K562 (cell line): ENCODE data around the gene TMEM179. TPM values are rescaled to one million over a fixed set of nuclear protein-coding genes. Genes with fewer than 3 reads are reported as not detected.

Experiments used
- ATAC-seq: fragments of 200-7000 bp; cut with Tn5 transposase; 3 replicates; pipeline ENCODE4 v1.9.1; 2020; ENCODE audit warnings: moderate library complexity
- BruUV-seq: library from RNA; stranded (reverse); fragments of 400-500 nt; replicated peaks from 2 replicates; lab custom pipeline; 2021; lab: Mats Ljungman, UMichigan
- CTCF ChIA-PET: fragments of 300-600 bp; formaldehyde crosslinking; extraction: SDS; loops from one replicate; lab custom pipeline; 2021; ENCODE audit warnings: low intra/inter-chr PET ratio; lab: Yijun Ruan, JAX
- POLR2A ChIA-PET: fragments of 300-600, 350-650 bp; sonication (Branson Sonifier 250); formaldehyde crosslinking; extraction: SDS; loops from one replicate; lab custom pipeline; 2021; ENCODE audit warnings: antibody characterized with exemption, inconsistent platforms; lab: Yijun Ruan, JAX
- DNase-seq, 4 experiments: peaks; one replicate each; pipeline versions ENCODE4 v3.0.0 to v3.0.0-alpha.2; 2011 to 2018; ENCODE audit warnings: low spot score in 3 of 4, mixed read lengths in 3 of 4; ENCODE audit errors: extremely low read depth in 1 of 4
- FAIRE-seq: peaks from 2 replicates; lab custom pipeline; 2011; peaks lifted over from hg19 to GRCh38; lab: Jason Lieb, UNC
- H2AFZ ChIP-seq: 2 replicates; pipeline ENCODE4 v1.6.0; 2011; ENCODE audit warnings: low read depth, low read length, control low read depth, inconsistent platforms
- H3K27ac ChIP-seq: fragments of 200-600 bp; 3 replicates; pipeline ENCODE4 v1.8.0; 2011; ENCODE audit warnings: low read depth, mild to moderate bottlenecking, control low read depth, inconsistent platforms, low read length, moderate library complexity, mixed read lengths; ENCODE audit errors: extremely low read depth
- H3K27me3 ChIP-seq, 2 experiments: fragments of 300-600 bp in 1 of 2; 2 replicates in 1 of 2; 3 replicates in 1 of 2; pipeline versions ENCODE4 v1.6.0 to v1.8.0; 2011; ENCODE audit warnings: inconsistent platforms in 2 of 2, low read length in 2 of 2, mild to moderate bottlenecking in 1 of 2, mixed read lengths in 1 of 2, moderate library complexity in 1 of 2; ENCODE audit not compliant: control insufficient read depth in 2 of 2, insufficient read depth in 2 of 2
- H3K36me3 ChIP-seq: fragments of 300-600 bp; 3 replicates; pipeline ENCODE4 v1.8.0; 2011; ENCODE audit warnings: mild to moderate bottlenecking, low read length, inconsistent platforms; ENCODE audit not compliant: control insufficient read depth, insufficient read depth
- H3K4me1 ChIP-seq, 2 experiments: fragments of 200-600 bp in 1 of 2; replicated peaks in 1 of 2; 2 replicates in 1 of 2; 3 replicates in 1 of 2; pipeline versions ENCODE4 v1.5.1 to v1.8.0; 2011; ENCODE audit warnings: inconsistent platforms in 2 of 2, low read length in 2 of 2, mild to moderate bottlenecking in 1 of 2, mixed read lengths in 1 of 2, moderate library complexity in 1 of 2; ENCODE audit not compliant: control insufficient read depth in 2 of 2, insufficient read depth in 2 of 2
- H3K4me2 ChIP-seq: 2 replicates; pipeline ENCODE4 v1.6.1; 2011; ENCODE audit warnings: low read length, control low read depth, inconsistent platforms, mixed read lengths; ENCODE audit not compliant: insufficient read depth
- H3K4me3 ChIP-seq: fragments of 200-600 bp; sonication (generic), shearing (Covaris generic); 2 replicates; pipeline ENCODE4 v1.5.1; 2016; ENCODE audit warnings: control low read depth, inconsistent platforms
- H3K79me2 ChIP-seq: fragments of 200-600 bp; 3 replicates; pipeline ENCODE4 v1.8.0; 2011; ENCODE audit warnings: low read length, inconsistent platforms; ENCODE audit not compliant: control insufficient read depth, insufficient read depth
- H3K9ac ChIP-seq, 2 experiments: 2 replicates each; pipeline versions ENCODE4 v1.6.0 to v1.6.1; 2011; ENCODE audit warnings: low read depth in 2 of 2, low read length in 2 of 2, control low read depth in 1 of 2, inconsistent platforms in 1 of 2, mild to moderate bottlenecking in 1 of 2, mixed read lengths in 1 of 2; ENCODE audit not compliant: insufficient read depth in 1 of 2
- H3K9me1 ChIP-seq: one replicate; pipeline ENCODE4 v1.6.0; 2011; ENCODE audit warnings: inconsistent platforms, mild to moderate bottlenecking, low read length, moderate library complexity; ENCODE audit not compliant: control insufficient read depth, insufficient read depth
- H3K9me3 ChIP-seq: replicated peaks from 2 replicates; pipeline ENCODE4 v1.5.1; 2011; ENCODE audit warnings: low read depth, low read length, inconsistent platforms; ENCODE audit not compliant: control insufficient read depth, insufficient read depth
- H4K20me1 ChIP-seq: replicated peaks from 2 replicates; pipeline ENCODE4 v1.6.1; 2011; ENCODE audit warnings: low read length, inconsistent platforms, mixed read lengths; ENCODE audit not compliant: control insufficient read depth, insufficient read depth
- CC2D1A ChIP-seq: fragments of 450-650 bp; IDR thresholded peaks from 2 replicates; pipeline ENCODE4 v1.6.1; 2017; ENCODE audit warnings: mild to moderate bottlenecking
- GABPB2 ChIP-seq: fragments of 250-450 bp; sonication (Bioruptor Pico); conservative IDR thresholded peaks from 2 replicates; pipeline ENCODE4 v1.5.1; 2021; ENCODE audit warnings: mild to moderate bottlenecking
- MAFF ChIP-seq: IDR thresholded peaks from 2 replicates; pipeline ENCODE4 v1.6.1; 2012; ENCODE audit warnings: low read length, improper control_type of control experiment
- PHTF2 ChIP-seq: fragments of 250-450 bp; sonication (Bioruptor Pico); IDR thresholded peaks from 2 replicates; pipeline ENCODE4 v1.5.0; 2021; ENCODE audit warnings: mild to moderate bottlenecking
- POU5F1 ChIP-seq: fragments of 150-350 bp; IDR thresholded peaks from 2 replicates; pipeline ENCODE4 v1.6.1; 2014; ENCODE audit warnings: borderline replicate concordance, low read length, low read depth, mild to moderate bottlenecking; ENCODE audit not compliant: partially characterized antibody
- PRMT5 ChIP-seq: sonication (generic); formaldehyde crosslinking; IDR thresholded peaks from 2 replicates; pipeline ENCODE4 v1.5.0; 2020; ENCODE audit warnings: missing genetic modification reagents
- SMARCA4 ChIP-seq: fragments of 450-650 bp; IDR thresholded peaks from 2 replicates; pipeline ENCODE4 v1.6.1; 2016
- TAF9B ChIP-seq: fragments of 450-650 bp; IDR thresholded peaks from 2 replicates; pipeline ENCODE4 v1.6.1; 2018; ENCODE audit warnings: mild to moderate bottlenecking; ENCODE audit not compliant: partially characterized antibody
- TSHZ1 ChIP-seq: fragments of 250-450 bp; sonication (Bioruptor Pico); IDR thresholded peaks from 2 replicates; pipeline ENCODE4 v1.4.0; 2020; ENCODE audit warnings: mild to moderate bottlenecking, moderate library complexity
- XRCC3 ChIP-seq: fragments of 450-650 bp; IDR thresholded peaks from 2 replicates; pipeline ENCODE4 v1.6.1; 2017; ENCODE audit warnings: mild to moderate bottlenecking, moderate library complexity
- ZBTB26 ChIP-seq: fragments of 450-650 bp; formaldehyde crosslinking; IDR thresholded peaks from 2 replicates; pipeline ENCODE4 v1.4.0; 2022; ENCODE audit warnings: missing genetic modification characterization
- ZNF444 ChIP-seq: fragments of 250-450 bp; sonication (Bioruptor Pico); IDR thresholded peaks from 2 replicates; pipeline ENCODE4 v1.4.0; 2020; ENCODE audit warnings: mild to moderate bottlenecking, moderate library complexity
- WGBS: fragments of 100-300 bp; shearing (Covaris generic); methylation state at CpG from one replicate; pipeline ENCODE4 v1.1.6; 2016; ENCODE audit warnings: low coverage, mixed read lengths; ENCODE audit not compliant: insufficient coverage; ENCODE audit errors: missing lambda C conversion rate; 5-methylcytosine and 5-hydroxymethylcytosine counted together
- in situ Hi-C: fragments of 300-500 bp; cut with MboI; formaldehyde crosslinking; loops from 4 replicates; pipeline ENCODE4 v1.15.0; 2018; ENCODE audit warnings: inconsistent platforms, mixed read lengths
- intact Hi-C: fragments of 100-400 bp; cut with micrococcal nuclease; formaldehyde crosslinking; loops from 2 replicates; pipeline ENCODE4 v1.14.2; 2022
- polyA plus RNA-seq, 8 experiments: library from polyadenylated mRNA; depleted of rRNA in 4 of 8; stranded (reverse) in 5 of 8; unstranded in 3 of 8; fragments of >200 nt; fragmentation: Nextera tagmentation in 2 of 8; fragmentation: Illumina TruSeq in 1 of 8; extraction: Ambion mirVana in 2 of 8; extraction: Trizol in 1 of 8; gene quantifications; 2 replicates each; pipeline versions ENCODE4 v1.2.1 to v1.2.3, GENCODE V29; 2011 to 2014; ENCODE audit warnings: inconsistent platforms in 1 of 8, missing spikeins in 1 of 8
- total RNA-seq, 7 experiments: library from RNA; depleted of rRNA in 6 of 7; stranded (reverse); fragments of >200 nt in 6 of 7; fragmentation: Illumina TruSeq in 2 of 7; extraction: Trizol in 2 of 7; gene quantifications; 2 replicates each; pipeline versions ENCODE4 v1.2.1 to v1.2.3, GENCODE V29; 2011 to 2021; ENCODE audit warnings: low replicate concordance in 1 of 7

The TMEM179 gene
- total and polyA plus RNA-seq, 9 of the 15 experiments (the other 6 are each of a cell fraction or from before 2014, with no cell fraction given): not detected

- TF ChIP-seq GABPB2 (CRISPR knock-in tag) (no peak), SMARCA4 (no peak), ZBTB26 (CRISPR knock-in tag) (no peak), TAF9B (no peak)
Measured at GRCh38 chr14:104562606-104563005, 42.0 kb downstream of the TMEM179 start (continued).

- no peaks in the 10 kb centered on the region; the same call in none of the 2 replicates for H4K20me1 ChIP-seq
- no peaks in the 10 kb centered on the region for H3K36me3 ChIP-seq
- intact Hi-C loops: loop anchor here (5.0 to 10.0 kb wide), 3 partner anchors 63 to 485 kb away; no protein-coding TSS in a partner anchor
- DNase-seq: no peak
- no TSS peak for BruUV-seq
- no peak overlapping the region for H3K27ac ChIP-seq
- no peak overlapping the region for H3K4me2 ChIP-seq
- no peak for FAIRE-seq
- TF ChIP-seq POU5F1: no peak
- no peak for TF ChIP-seq PHTF2 (CRISPR knock-in tag)
- TF ChIP-seq ZNF444 (CRISPR knock-in tag): no peak
- TF ChIP-seq XRCC3: no peak
- no peak for TF ChIP-seq MAFF
- TF ChIP-seq PRMT5 (CRISPR knock-in tag): no peak
- no peak for TF ChIP-seq TSHZ1 (CRISPR knock-in tag)
- no peak for TF ChIP-seq CC2D1A
- ATAC-seq: no peak
- no peak overlapping the region for H3K9ac ChIP-seq
- H3K9me3 ChIP-seq: no peaks in the 10 kb centered on the region
- POLR2A ChIA-PET: no interaction called here
- peaks cover 0 to 32% of the 10 kb centered on the region in 2 experiments; a peak in 2 of 5 replicates for H3K4me1 ChIP-seq
- peaks cover 0 to 34% of the 10 kb centered on the region in 2 experiments; a peak in 3 of 5 replicates for H3K27me3 ChIP-seq
- H3K4me3 ChIP-seq: no peak overlapping the region
- H3K79me2 ChIP-seq: no peaks in the 10 kb centered on the region
- H2AFZ ChIP-seq: no peak overlapping the region
- 0% methylated on average over 9 of the region's 23 CpGs for WGBS
- in situ Hi-C loops: no loop called here
- CTCF ChIA-PET: no interaction called here
- H3K9me1 ChIP-seq: no peaks in the 10 kb centered on the region
Measured at GRCh38 chr14:104561632-104562495, 42.7 kb downstream of the TMEM179 start.
